HG02943 (cell line): ENCODE measurements around the gene SCN2A.

Source experiments
- ATAC-seq: cut with Tn5 transposase; IDR thresholded peaks from one replicate; pipeline ENCODE4 v1.9.1; 2021; ENCODE audit warnings: mild to moderate bottlenecking, low read depth, moderate library complexity; ENCODE audit not compliant: unreplicated experiment

Gene SCN2A

DNA sequence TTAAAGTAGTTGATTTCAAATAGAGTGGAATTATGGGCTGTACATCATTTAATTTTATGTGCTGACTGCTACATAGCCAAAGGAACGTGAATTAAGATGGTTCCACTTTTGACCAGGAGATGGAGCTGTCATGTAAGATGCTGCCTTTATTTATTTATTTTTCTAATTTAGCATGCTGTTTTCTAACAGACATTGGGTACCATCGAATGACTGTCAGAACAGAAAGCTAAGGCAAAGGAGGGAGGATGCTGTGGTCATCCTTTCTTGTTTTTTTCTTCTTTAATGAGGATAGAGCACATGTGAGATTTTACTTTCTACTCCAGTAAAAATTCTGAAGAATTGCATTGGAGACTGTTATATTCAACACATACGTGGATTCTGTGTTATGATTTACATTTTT lies at the start of gene SCN2A:
SCN2A (plus strand) TSS at position 185 of the 400 bp plus-strand sequence. CDS start 56,410 bp downstream, outside the sequence.
- no peak for ATAC-seq

DNA sequence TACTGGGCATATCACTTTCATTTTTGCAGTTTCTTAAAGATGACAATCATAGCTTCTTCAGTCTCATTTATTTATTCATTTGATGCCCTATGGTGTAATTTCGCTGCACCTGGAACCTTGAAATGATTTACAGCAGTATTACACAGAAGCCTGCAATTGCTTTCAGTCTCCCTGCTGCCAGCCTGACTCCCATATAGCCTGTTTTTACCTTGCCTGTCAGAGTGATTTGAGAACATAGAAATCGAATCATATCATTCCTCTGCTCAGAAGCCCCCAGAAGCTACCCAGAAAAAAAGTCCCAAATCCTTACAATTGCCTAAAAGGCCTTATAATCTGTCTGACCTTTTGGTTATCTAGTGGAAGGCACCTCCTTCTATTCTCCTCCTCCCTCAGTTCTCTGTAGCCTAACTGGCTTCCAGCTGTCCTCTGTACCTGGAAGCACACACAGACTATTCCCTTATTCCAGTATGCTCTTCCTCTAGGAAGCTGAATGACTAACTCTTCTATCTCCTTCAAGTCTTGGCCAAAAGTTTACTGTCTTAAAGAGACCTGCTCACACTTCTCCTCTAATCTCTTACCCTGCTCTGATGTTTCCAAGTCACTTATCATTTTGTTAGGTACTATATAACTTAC lies 48.0 kb upstream of the SCN2A start:
- ATAC-seq: no peak

DNA sequence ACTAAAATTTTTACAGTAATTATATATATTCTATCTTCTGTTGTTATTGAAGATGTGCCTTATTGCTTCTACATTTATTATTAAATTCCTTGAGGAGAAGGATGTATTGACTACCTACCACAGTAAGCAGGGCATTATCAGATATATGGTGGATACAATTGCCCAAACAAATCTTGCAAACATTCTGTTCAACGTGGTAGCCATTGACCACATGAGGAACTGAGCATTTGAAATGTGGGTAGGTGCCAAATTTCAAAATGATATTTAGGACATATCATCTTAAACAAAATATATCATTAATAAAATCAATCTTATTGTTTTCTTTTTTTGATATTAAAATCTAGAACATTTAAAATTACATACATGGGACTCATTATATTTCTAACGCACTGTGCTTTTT lies 46.5 kb upstream of the SCN2A start:
- ATAC-seq: peak; percentile 26

DNA sequence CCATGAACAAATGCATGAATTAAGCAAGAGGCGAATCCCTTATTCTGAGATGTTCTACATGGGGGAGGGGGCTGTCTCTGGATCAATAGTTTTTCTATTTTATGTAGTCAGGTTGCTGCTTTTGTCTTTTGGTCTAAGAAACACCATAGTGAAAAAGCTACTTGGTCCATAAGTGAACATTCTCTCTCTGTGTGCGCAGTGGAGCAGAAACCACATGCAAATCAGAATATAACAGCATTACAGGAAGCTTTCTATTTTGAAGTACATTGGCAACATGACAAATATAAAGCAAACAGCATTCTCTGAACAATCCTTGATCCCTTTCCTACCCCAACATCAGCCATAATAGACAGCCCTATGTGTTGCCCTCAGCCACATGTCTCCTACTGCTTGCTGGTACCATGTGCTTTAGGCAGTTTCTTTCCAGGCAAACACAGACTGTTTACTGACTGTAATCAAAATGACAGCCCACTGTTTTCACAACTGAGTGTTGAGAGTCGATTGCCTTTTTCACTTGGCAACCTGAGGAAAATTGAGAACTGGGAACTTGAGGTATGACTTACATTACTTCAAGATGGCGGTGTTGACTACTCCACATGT lies 45.9 kb upstream of the SCN2A start:
- ATAC-seq: peak; percentile 99

DNA sequence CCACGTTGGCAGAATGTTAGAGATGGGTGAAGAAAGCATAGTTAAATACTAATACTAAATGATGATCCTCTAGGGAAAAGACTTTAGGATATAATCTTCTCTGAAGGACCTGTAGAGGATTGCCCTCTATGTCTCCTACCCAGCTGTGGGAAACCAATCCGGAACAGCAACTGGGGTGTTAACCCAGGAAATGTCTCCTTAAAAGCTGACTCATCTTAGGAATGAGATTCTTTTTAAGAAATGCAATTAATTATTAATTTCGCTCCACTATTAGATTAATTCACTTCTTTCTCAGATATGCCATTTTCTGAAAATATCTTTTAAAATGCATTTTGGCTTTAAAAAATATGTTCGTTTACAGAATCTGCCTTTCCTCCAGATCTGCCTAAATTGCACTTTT lies 42.8 kb upstream of the SCN2A start:
- no peak for ATAC-seq

DNA sequence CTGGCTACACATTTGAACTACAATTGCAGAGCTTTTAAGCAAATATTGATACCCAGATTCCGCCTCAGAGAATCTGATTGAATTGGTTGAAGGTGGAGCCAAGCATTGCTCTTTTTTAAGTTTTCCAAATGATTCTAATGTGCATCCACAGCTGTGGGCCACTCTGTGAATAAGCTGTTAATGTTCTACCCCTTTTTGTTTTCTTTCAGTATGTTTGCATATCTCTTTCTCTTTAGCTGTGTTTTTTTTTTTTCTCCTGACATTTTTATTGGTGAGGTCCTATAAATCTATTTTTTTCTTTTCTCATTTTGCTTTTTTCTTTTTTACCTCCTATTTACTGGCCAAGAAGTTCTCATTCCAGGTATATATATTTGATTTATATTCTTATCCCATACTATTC lies 41.9 kb upstream of the SCN2A start:
- no peak for ATAC-seq

DNA sequence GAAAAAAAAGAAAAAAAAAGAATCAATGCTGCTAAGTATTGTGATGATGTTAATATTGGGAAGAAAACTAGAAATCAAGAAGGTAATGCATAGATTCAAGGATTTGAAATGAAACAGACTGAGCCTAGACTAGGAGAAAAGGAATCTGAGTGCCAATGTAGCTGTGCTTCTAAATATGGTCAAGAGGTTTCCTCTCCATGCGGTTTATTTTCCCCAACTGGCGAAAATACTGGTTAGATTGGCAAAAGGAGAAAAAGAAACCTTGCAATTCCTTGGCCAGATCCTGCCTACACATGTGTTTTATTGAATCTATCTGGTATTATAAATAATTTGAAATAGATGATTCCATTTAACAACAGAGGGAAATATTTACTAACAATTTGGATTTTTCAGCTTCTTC lies 41.0 kb upstream of the SCN2A start:
- no peak for ATAC-seq

DNA sequence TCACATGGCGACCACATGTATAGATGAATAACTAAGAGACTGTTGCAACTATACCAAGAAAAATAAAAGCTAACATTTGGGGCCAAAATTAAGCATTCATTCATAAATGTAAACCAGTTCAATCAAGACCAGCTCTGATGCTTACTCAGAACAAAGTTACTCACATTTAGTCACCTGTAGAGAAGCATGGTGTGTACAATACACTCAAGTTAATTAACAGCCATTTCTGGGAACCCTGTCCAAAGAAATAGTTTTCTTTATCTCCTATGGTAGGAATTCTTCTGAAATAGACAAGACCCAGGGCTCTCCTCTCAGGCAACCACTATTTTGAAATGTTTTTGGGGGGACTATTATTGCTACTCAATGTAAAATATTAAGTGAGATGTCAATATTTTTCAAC lies 37.0 kb upstream of the SCN2A start:
- no peak for ATAC-seq

DNA sequence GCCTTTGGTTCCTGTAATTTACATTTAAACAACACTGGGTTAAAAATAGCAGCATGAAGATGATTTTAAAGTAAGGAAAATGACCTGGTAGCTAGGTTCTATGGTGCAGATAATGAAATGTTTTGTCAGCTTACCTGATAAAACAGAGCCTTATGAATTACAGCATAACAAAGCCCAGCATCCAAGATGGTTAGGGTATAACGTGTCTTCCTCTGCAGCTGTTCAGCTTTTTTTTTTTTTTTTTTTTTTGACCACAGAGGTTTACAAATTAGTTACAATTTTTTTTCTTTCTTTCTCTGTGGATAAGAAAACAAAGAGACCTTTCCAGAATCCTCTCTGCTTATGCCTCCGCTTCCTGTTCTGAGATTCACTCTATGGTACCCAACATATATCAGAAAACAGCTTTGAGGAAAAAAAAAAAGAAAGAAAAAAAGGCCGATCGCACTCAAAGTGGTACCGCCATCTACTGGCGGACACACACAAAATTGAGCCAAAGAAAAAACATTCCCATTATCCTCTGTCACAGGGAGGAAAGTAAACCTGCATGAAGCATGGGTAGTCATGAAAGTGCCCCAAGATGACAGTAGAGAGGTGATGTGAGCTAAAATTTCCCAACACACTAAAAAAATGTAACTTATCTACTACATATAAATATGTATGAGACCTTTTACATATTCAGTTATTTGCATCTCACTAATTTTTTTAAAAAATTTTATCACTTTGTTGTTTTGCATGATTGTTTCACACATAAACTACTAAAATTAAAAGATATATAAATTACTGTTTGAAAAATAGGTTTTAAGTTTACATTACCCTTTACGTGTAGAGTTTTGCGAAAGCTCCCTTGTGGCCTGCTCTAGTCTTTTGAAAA lies 35.3 kb upstream of the SCN2A start, which contains the start of gene SCN3A:
SCN3A (minus strand) TSS at position 362 of the 871 bp plus-strand sequence. CDS start 27,656 bp downstream, outside the sequence.
- ATAC-seq: peak; percentile 60

DNA sequence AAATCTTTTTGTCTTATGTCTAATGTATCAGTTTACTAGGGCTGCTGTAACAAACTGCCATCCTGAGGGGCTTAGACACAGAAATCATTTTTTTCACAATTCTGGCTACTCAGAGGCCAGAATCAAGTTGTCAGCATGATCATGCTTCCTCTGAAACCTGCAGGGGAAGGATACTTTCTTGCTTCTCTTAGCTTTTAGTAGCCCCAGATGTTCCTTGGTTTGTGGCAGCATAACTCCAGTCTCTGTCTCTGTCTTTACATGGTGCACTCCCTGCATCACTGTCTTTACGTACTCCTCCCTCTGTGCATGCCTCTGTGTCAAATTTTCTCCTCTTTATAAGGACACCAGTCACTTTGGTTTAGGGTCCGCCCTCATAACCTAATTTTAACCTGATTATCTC lies 33.3 kb upstream of the SCN2A start:
- ATAC-seq: no peak

DNA sequence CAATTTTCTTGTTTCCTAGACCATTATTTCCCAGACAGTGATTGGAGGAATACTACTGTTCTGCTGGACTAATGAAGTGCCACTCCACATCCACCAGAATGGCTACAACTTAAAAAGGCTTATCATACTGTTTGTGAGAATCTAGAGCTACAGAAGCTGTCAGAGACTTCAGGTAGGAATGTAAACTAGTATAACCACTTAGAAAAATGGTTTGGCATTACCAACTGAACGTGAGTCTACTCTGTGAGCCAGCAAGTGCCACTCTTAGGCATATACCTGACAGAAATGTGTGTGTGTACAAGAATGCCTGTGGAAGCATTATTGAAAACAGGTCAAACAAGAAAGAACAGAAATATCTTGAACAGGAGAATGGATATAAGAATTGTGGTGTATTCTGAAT lies 31.1 kb upstream of the SCN2A start:
- ATAC-seq: no peak

DNA sequence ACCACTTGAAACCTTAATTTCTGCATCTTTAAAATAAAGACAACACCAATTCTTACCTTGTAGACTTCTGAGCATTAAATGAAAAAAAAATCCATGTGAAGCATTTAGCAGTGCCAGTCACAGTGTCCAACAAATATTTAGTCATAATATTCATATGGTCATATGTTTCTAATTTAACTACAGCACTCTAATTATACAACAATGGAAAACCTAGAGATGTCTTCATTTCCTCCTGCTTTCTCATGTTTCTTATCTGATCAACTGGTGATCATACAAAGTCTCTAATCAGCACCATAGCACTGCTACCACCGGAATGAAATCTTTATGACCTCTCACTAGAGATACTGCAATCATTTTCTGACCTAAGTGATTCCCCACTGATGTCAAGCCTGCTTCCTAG lies 25.1 kb upstream of the SCN2A start:
- ATAC-seq: no peak

DNA sequence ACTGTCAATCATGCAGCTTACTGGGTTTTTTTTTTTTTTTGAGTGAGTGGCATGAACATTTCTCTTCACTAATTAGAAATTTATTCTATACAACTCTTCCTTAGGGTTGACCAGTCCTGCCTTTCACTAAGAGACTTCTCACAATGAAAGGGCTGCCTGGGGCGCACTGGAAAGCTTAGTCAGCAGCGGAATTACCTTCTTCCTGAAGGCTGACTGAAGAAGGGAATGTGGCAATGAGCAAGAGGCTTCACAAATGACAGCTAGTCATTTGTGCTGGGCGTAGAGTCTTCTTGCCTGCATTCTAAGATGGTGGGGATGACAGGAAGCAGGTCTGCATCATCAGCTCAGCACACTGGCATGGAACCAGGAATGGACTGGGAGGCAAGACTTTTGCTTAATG lies 19.7 kb upstream of the SCN2A start:
- no peak for ATAC-seq

DNA sequence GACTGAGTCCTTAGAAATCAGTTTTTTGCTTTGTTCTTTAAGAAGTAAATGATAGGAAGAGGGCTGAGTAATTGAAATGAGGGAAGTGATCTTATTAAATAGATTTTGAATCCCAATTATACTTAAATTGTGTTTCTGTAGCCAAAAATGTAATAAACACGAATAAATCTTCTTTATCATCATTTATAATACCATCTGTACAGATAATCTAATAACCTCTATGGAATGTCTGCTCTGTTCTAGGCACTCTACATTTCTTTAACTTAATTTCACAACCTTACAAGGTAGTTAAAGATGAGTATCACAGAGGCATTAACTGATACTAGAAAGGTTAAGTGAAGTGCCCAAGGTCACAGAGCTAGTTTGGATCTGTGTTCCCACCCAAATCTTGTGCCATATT lies 14.3 kb upstream of the SCN2A start:
- ATAC-seq: no peak

DNA sequence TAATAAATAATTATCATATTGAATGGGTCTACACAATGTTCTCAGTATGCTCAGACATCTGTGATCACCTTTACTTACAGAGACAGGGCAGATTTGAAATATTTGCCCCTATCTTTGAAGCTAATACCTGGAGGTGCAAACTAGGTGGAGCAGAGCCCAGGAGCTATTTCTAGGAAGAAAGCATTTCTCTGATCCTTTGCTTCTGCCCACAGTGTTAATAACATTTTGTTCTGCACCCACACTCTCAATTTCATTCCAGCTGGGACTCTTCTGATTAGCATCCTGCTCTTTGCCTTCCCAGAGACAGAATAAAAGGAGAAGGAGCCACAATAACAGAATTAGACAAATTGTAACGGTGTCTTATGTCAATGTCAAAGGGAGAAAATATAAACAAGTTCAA lies 11.6 kb upstream of the SCN2A start:
- no peak for ATAC-seq

DNA sequence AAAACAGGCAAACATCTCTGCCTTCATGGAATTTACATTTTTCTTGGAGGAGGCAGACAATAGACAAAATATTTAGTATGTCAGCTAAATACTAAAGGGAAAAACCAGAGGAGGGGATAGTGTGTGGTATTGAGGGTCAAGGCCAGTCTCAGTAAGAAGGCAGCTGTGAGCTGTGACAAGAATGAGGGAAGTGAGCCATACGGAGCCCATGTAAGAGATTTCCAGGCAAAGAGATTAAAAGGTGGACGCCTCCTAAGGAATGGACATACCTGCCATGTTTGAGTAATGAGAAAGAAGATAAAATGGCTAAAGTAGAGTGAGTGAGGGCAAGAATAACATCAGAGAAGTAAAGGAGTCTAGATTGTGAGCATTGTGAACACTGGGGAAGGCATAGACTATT lies 2.2 kb upstream of the SCN2A start:
- no peak for ATAC-seq

DNA sequence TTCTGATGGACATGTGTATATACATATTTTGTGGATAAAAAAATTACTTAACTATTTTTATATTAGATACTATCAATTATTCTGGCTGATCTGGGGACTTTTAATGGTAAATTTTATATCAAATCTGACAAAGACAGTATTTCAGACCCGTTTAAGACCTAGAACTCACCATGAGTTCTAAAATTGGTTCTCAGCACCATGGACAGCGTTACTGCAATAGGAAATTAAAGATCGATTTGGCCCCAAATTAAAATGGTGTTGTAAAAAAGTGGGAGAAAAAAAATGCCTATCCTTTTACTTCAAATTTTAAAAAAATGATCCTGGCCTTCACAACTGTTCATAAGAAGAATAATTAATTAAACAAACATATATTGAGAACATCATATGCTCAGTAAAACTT lies 919 bp upstream of the SCN2A start:
- no peak for ATAC-seq

DNA sequence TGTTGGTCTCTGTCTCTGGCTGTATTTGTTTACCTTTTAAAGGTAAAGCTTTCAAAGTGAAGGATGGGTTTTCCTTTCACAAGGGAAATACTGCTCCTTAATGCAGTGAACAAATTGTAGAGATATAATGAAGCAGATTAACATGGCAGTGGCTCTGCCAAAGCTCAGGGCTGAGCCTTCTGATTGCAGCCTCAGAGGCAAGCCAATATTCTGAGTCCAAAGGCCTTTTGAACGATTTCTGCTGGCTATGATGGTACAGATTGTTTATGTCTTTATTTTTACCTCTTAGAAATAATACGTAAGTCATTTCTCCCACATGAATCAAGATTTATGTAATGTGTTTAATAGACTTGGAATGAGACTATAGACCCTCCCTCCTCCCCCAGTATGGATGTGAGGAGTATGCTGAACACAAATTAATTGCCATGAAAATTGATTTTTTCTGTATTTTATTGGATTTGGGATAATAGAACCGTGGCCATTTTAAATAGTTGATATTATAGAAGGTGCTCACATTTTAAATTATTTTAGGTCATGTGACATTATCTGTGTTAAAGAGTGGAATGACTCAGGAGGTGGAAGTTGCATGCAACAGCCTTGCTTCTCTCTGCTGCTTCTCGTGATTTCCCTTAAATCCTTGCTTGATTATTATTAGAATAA lies 772 bp downstream of the SCN2A start:
- no peak for ATAC-seq

DNA sequence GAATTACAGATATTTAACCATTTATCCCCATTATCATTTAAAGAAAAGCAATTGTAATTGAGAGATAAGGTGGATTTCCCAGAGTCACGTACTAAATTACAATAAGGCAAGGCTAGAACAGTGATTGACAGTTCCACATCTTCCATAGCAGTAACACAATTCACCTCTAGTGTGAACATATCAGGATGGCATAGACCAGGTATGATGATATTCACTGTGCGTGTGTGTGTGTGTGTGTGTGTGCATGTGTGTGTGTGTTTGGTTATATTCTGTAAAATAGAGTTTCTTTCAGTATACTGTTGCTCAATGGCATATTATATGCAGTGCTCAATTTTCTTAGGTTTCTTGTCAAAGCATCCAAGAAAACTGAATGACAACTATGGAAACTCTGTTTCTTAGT lies 1.7 kb downstream of the SCN2A start:
- ATAC-seq: no peak

DNA sequence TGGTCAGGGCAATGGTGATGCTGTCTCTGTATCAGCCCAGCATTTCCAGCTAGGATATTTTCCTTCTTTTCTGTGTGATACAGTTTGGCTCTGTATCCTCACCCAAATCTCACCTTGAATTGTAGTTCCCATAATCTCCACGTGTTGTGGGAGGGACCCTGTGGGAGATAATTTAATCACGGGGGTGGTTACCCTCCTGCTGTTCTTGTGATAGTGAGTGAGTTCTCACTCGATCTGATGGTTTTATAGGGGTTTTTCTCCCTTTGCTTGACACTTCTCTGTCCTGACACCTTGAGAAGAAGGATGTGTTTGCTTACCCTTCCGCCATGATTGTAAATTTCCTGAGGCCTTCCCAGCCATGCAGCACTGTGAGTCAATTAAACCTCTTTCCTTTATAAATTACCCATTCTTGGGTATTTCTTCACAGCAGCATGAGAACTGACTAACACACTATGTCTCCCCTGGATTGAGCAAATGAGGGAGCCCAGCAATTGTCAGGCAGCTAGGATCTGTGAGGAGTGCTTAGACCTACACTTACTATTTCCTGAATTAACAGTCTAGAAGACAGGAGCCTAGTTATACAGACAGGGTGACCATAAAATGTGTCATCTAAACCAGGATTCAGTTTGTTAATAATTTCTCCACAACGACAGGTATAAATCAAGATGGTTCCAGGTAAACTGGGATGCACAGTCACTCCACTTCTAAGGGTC lies 6.0 kb downstream of the SCN2A start:
- ATAC-seq: no peak
